Measurements from ENCODE around the gene FRAS1.

DNA sequence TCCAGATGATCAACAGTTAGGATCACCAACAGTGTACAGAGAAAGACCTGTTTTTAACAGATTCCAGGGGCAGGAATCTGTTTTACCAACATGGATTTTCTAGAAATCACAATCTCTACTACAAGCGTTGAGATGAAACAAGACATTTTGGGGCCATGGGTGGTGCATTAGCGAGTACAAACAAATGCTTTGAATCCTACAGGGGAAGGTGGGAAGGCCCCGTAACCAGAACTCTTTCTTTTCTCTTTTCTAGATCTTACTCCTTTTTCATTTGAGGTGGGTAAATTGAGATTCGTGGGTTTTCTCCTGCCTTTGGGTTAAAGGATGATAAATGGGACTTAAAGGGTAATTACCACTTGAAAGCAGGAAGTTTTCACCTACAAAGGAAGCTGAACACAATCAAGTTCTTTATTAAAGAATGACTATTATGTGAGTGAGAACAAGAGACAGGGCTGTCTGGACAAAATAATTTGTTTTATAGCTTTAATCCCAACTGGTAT is 304.5 kb downstream of the FRAS1 start:
- TF ChIP-seq POLR2AphosphoS5 (IDR thresholded peaks at IDR 0.05; ENCODE audit: insufficient read depth, low read depth, low read length) (no peak), EZH2 (IDR thresholded peaks at IDR 0.05; ENCODE audit: borderline replicate concordance, low read depth, low read length, severe bottlenecking) (no peak), MYC (IDR thresholded peaks at IDR 0.05; ENCODE audit: low read depth, low read length) (no peak), POLR2A (IDR thresholded peaks at IDR 0.05; ENCODE audit: low read depth, low read length) (no peak), MAX (IDR thresholded peaks at IDR 0.05; ENCODE audit: insufficient read depth, insufficient read length) (no peak), GATA2 (IDR thresholded peaks at IDR 0.05; ENCODE audit: insufficient read depth, insufficient read length, low read depth, low read length) (no peak), JUN (IDR thresholded peaks at IDR 0.05; ENCODE audit: borderline replicate concordance, insufficient read depth, insufficient read length, low read depth) (no peak)
- TF ChIP-seq, protein P1, sequence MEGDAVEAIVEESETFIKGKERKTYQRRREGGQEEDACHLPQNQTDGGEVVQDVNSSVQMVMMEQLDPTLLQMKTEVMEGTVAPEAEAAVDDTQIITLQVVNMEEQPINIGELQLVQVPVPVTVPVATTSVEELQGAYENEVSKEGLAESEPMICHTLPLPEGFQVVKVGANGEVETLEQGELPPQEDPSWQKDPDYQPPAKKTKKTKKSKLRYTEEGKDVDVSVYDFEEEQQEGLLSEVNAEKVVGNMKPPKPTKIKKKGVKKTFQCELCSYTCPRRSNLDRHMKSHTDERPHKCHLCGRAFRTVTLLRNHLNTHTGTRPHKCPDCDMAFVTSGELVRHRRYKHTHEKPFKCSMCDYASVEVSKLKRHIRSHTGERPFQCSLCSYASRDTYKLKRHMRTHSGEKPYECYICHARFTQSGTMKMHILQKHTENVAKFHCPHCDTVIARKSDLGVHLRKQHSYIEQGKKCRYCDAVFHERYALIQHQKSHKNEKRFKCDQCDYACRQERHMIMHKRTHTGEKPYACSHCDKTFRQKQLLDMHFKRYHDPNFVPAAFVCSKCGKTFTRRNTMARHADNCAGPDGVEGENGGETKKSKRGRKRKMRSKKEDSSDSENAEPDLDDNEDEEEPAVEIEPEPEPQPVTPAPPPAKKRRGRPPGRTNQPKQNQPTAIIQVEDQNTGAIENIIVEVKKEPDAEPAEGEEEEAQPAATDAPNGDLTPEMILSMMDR (IDR thresholded peaks at IDR 0.05; ENCODE audit: extremely low read depth in 1 of 2, insufficient read depth in 1 of 2, low read depth in 1 of 2, low read length in 2 of 2), result no peak

All from endothelial cell of umbilical vein (primary cell).